Adrenal gland (tissue), 5 donors: ENCODE data around the gene EXOC3L4.

Experiments
- CTCF ChIP-seq, 6 experiments: fragments of 450-650 bp in 4 of 6; fragments of 200-600 bp in 2 of 6; sonication (generic) in 1 of 6; IDR thresholded peaks; 1 replicate in 5 of 6; 2 replicates in 1 of 6; pipeline versions ENCODE4 v1.5.1 to v1.8.0; 2016 to 2021; ENCODE audit warnings: antibody characterized with exemption in 6 of 6, mild to moderate bottlenecking in 2 of 6, moderate library complexity in 1 of 6
- POLR2A ChIP-seq, 2 donors: fragments of 450-650 bp; IDR thresholded peaks; one replicate each; pipeline ENCODE4 v1.6.1; 2017; ENCODE audit warnings: antibody characterized with exemption in 2 of 2, mild to moderate bottlenecking in 2 of 2, moderate library complexity in 1 of 2
- donor health status: DM: no; HTN: no; CAD: no.

GRCh38 chr14:103133210-103134140, 39.0 kb downstream of the EXOC3L4 start:
- TF ChIP-seq CTCF (IDR thresholded peaks at IDR 0.05) (no peak), POLR2A (IDR thresholded peaks at IDR 0.05) (no peak)
